ENCODE measurements around the gene MFRP. TPM values are rescaled to one million over a fixed set of nuclear protein-coding genes. Genes with fewer than 3 reads are reported as not detected.
A peak's percentile ranks its signal among the peaks of the same experiment; 100 is the strongest.

The MFRP gene
- total RNA-seq, 2 experiments from 2014 or later, result not detected

- Mint-ChIP-seq H3K27me3 (peaks cover 21% of the 10 kb centered on the region), H3K36me3 (no peaks in the 10 kb centered on the region), H3K9me3 (no peaks in the 10 kb centered on the region), H3K27ac (peak overlapping the region; percentile 83), H3K4me1 (peaks cover 22% of the 10 kb centered on the region), H3K4me3 (peak overlapping the region; percentile 65)
- POLR2A ChIA-PET, result interaction anchor here (1.1 to 1.7 kb wide), 4 partner anchors 37 to 252 kb away, joined by 3 to 5 read pairs (median 3); partner anchors contain the start of genes CBL, HINFP and VPS11
- ATAC-seq (ENCODE audit: low read depth) (no peak), DNase-seq (no peak)
These were observed 26.7 kb downstream of the MFRP start for GRCh38 chr11:119319700-119320239.

DNA sequence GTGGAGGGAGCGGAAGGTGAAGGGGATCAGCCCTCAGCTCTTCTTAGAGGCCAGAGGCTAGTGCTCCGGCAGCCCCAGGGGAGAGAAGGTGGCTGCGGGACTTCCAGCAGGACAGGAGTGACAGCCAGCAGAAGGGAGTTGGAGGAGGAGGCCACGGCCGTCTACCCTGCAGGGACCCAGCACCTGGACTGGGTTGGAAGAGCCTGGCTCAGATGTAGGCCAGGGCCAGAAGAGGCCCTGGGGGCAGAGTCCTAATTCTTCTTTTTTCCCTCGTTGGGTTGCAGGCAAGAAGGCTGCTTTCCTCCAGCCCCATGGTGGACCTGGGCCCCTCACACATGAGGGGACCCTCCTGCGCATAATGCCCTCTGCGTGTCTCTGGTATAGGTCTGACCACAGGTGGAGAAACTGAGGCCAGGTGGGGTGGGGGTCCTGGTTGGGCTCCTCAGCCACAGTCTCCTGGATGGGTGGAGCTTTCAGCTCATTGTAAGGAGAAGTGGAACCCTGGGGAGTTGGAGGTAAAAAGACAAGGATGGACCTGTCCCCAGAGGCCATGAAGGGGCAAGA lies 27.3 kb downstream of the MFRP start:
- Mint-ChIP-seq H3K36me3 (no peaks in the 10 kb centered on the region), H3K27me3 (peaks cover 21% of the 10 kb centered on the region), H3K9me3 (no peaks in the 10 kb centered on the region), H3K4me3 (peak overlapping the region; percentile 72), H3K4me1 (peaks cover 22% of the 10 kb centered on the region), H3K27ac (peak overlapping the region; percentile 83)
- POLR2A ChIA-PET, result interaction anchor here (0.5 to 4.8 kb wide), 5 partner anchors 13 to 251 kb away, joined by 3 to 23 read pairs (median 3); partner anchors contain the start of genes CBL, HINFP and VPS11
- no peak for DNase-seq
- no peak for ATAC-seq (ENCODE audit: low read depth)

- DNase-seq, result no peak
- Mint-ChIP-seq H3K4me3 (peak overlapping the region; percentile 72), H3K27ac (peak overlapping the region; percentile 67), H3K4me1 (peaks cover 21% of the 10 kb centered on the region), H3K36me3 (no peaks in the 10 kb centered on the region), H3K27me3 (peaks cover 21% of the 10 kb centered on the region), H3K9me3 (no peaks in the 10 kb centered on the region)
- peak; percentile 13 for ATAC-seq (ENCODE audit: low read depth)
- POLR2A ChIA-PET, result interaction anchor here (0.5 to 4.8 kb wide), 5 partner anchors 12 to 251 kb away, joined by 3 to 23 read pairs (median 3); partner anchors contain the start of genes CBL, HINFP and VPS11
These were observed 28.0 kb downstream of the MFRP start for GRCh38 chr11:119318240-119319135.

GRCh38 chr11:119317592-119318239 lies 28.8 kb downstream of the MFRP start:
- no peak for DNase-seq
- Mint-ChIP-seq H3K4me3 (no peak overlapping the region), H3K9me3 (no peaks in the 10 kb centered on the region), H3K36me3 (no peaks in the 10 kb centered on the region), H3K4me1 (peaks cover 21% of the 10 kb centered on the region), H3K27ac (no peak overlapping the region), H3K27me3 (peaks cover 21% of the 10 kb centered on the region)
- POLR2A ChIA-PET, result interaction anchor here (4.8 kb wide), 1 partner anchor 11 kb away, joined by 23 read pairs; no protein-coding TSS in a partner anchor
- no peak for ATAC-seq (ENCODE audit: low read depth)

DNA sequence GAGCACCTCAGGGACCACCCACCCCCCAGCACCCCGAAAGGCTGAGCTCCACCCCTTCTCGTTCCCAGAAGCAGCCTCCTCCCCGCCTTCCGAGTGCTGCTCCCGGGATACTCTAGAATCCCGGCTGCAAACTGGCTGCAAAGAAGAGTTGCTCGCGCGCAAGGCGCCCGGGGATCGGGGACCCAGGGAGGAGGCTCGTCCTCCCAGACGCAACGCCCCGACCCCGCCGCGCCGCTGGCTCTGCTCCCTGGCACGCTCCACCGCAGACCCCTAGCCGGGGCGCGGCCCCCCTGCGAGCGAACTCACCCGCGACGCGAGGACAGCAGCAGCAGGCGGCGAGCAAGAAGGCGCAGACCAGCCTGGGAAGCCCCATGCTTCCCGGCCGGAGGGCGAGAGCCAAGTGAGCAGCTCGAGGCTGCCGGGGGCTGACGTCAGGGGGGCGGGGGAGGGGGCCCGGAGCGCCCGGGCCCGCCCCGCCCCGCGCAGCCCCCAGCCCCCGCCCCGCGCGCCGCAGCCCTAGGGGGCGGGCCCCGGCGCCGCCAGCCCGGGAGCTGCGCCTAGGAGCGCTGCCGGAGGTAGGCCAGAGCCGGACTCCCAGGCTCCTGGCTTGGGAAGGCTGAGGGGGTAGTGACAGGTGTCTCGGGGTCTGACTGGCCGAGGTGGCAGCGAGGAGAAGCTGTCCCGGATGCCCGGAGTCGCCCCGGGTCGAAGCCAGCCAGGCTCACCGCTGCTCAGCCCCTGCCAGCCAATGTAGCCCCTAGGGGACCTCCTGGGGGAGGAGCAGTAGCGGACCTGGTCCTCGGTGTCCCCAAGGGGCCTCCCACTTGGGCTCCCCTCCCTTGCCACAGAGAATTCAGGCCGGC lies 29.5 kb downstream of the MFRP start, which contains the start of gene MCAM:
TSS of gene MCAM (minus strand) at position 402 of the 863 bp plus-strand sequence. CDS start at position 373, 29 bp downstream.
- DNase-seq, result no peak
- POLR2A ChIA-PET, result interaction anchor here (0.6 to 4.8 kb wide), 4 partner anchors 10 to 439 kb away, joined by 3 to 23 read pairs (median 4); partner anchors contain the start of gene CBL
- no peaks in the 10 kb centered on the region for H3K36me3 Mint-ChIP-seq
- ATAC-seq (ENCODE audit: low read depth), result no peak
- no peak within 1 kb of the TSS for H3K27ac Mint-ChIP-seq
- H3K9me3 Mint-ChIP-seq, result no peaks in the 10 kb centered on the region
- peak within 1 kb of the TSS; percentile 74 for H3K4me3 Mint-ChIP-seq
- peaks cover 21% of the 10 kb centered on the region for H3K27me3 Mint-ChIP-seq
- H3K4me1 Mint-ChIP-seq, result peaks cover 16% of the 10 kb centered on the region

DNA sequence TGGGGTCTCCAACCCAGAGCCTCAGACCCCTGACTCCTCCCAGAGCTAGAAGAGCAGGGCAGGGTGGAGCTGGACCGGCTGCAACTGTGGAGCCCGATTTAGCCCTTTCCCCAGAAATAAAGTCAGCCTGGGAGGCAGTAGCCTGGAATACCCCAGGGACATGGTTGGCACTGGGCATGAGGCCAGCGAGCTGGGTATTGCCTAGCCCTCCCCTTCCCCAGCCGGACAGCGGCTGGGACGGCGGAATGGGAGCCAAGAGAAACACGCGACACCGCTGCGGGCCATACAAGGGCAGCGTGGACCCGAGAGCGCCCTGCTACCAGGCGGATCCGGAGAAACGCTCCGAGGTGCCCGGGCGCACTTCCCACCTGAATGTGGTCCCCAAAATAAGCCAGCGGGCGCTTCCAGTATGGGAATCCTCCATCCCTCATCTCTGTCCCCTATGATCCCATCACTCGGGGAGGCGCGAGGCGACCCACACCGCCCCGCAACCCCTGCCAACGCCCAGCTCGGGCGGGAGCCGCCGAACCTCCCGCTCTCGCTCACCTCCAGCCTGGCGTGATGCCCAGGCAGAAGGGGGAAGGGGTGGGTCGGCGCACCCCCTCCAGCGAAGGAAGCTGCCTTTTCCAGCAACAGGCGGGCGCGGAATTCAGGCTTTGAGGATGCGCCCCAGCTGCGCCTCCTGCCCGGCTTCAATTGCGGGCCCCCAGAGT lies 30.3 kb downstream of the MFRP start:
- no peak for ATAC-seq (ENCODE audit: low read depth)
- POLR2A ChIA-PET, result interaction anchor here (0.6 to 4.8 kb wide), 6 partner anchors 9 to 438 kb away, joined by 3 to 23 read pairs (median 4); partner anchors contain the start of genes CBL and RNF26
- Mint-ChIP-seq H3K27me3 (peaks cover 21% of the 10 kb centered on the region), H3K4me1 (peaks cover 9% of the 10 kb centered on the region), H3K9me3 (no peaks in the 10 kb centered on the region), H3K4me3 (peak overlapping the region; percentile 74), H3K27ac (no peak overlapping the region), H3K36me3 (no peaks in the 10 kb centered on the region)
- DNase-seq, result no peak

GRCh38 chr11:119315131-119316015 lies 31.1 kb downstream of the MFRP start:
- POLR2A ChIA-PET, result interaction anchor here (0.8 to 4.8 kb wide), 3 partner anchors 9 to 23 kb away, joined by 3 to 23 read pairs (median 4); partner anchors contain the start of gene RNF26
- H3K36me3 Mint-ChIP-seq, result no peaks in the 10 kb centered on the region
- peaks cover 9% of the 10 kb centered on the region for H3K4me1 Mint-ChIP-seq
- ATAC-seq (ENCODE audit: low read depth), result peak; percentile 59
- peak overlapping the region; percentile 42 for H3K27ac Mint-ChIP-seq
- peaks cover 21% of the 10 kb centered on the region for H3K27me3 Mint-ChIP-seq
- peak; percentile 64 for DNase-seq
- no peaks in the 10 kb centered on the region for H3K9me3 Mint-ChIP-seq
- H3K4me3 Mint-ChIP-seq, result peak overlapping the region; percentile 74

DNA sequence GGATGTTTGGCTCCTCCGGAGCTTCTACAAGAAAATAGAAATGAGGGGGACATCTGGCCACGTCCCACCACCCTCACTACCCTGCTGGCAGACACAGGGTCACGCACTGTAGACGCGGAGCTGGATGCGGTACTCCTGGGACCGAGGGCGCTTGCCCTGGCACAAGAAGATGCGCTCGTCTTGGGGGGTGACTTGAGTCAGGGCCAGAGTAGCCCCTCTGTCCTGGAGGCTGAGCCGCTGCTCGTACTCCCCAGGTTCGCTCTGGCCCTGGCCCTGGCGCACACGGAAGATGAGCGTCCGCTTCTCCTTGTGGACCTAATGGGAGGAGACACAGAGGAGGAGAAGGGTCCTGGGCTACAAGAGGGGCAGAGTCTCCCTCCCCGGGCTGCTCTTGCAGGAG lies 31.8 kb downstream of the MFRP start:
- POLR2A ChIA-PET, result interaction anchor here (1.2 to 4.8 kb wide), 2 partner anchors 8 to 19 kb away, joined by 4 to 23 read pairs; partner anchors contain the start of gene RNF26
- H3K9me3 Mint-ChIP-seq, result no peaks in the 10 kb centered on the region
- H3K27me3 Mint-ChIP-seq, result peaks cover 20% of the 10 kb centered on the region
- ATAC-seq (ENCODE audit: low read depth), result no peak
- H3K36me3 Mint-ChIP-seq, result peaks cover under 1% of the 10 kb centered on the region
- no peak for DNase-seq
- H3K4me1 Mint-ChIP-seq, result peaks cover 8% of the 10 kb centered on the region
- H3K27ac Mint-ChIP-seq, result no peak overlapping the region
- H3K4me3 Mint-ChIP-seq, result peak overlapping the region; percentile 74

- H3K9me3 Mint-ChIP-seq, result no peaks in the 10 kb centered on the region
- POLR2A ChIA-PET, result interaction anchor here (3.0 kb wide), 1 partner anchor 11 kb away, joined by 12 read pairs; no protein-coding TSS in a partner anchor
- peaks cover 2% of the 10 kb centered on the region for H3K36me3 Mint-ChIP-seq
- H3K4me1 Mint-ChIP-seq, result peaks cover 14% of the 10 kb centered on the region
- no peak overlapping the region for H3K4me3 Mint-ChIP-seq
- no peak overlapping the region for H3K27ac Mint-ChIP-seq
- DNase-seq (no peak), ATAC-seq (ENCODE audit: low read depth) (no peak)
- H3K27me3 Mint-ChIP-seq, result peaks cover 2% of the 10 kb centered on the region
These were observed 35.8 kb downstream of the MFRP start for GRCh38 chr11:119310682-119311052.

DNA sequence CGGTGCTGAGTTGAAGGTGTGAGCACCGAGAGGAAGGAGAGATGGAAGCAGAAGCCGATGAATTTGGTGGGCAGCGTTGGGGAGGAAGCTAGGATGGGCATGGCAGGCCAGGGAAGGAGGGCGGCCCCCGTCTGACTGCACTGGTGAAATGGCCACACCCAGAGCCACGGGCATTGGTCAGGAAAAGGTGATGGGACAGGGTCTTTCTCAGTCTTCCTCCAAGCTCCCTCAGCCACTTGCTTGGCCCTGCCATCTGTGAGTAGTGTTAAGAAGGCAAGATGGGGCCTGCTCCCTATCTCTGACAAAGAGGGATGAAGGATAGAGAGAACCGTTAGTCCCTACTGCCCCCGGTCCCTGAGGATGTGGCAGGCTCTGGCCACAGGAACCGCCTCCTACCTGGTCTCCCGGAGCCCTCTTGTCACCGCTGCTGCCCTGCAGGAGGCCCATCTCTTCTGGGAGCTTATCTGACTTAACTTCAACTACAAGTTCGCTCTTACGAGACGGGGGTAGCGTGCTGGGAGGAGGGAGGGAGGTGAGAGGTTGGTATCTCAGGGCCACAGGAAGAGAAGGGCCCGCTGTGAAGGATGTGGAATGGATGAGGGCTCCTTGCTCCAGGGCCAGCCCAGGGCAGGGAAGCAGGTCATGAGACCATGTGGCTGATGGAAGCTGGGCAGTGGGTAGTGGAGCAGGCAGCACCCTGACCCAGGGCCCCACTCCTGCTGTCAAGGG lies 36.4 kb downstream of the MFRP start:
- H3K4me1 Mint-ChIP-seq, result peaks cover 13% of the 10 kb centered on the region
- DNase-seq (no peak), ATAC-seq (ENCODE audit: low read depth) (no peak)
- H3K9me3 Mint-ChIP-seq, result no peaks in the 10 kb centered on the region
- peaks cover 5% of the 10 kb centered on the region for H3K36me3 Mint-ChIP-seq
- POLR2A ChIA-PET, result interaction anchor here (1.0 to 3.0 kb wide), 2 partner anchors 11 to 104 kb away, joined by 3 to 12 read pairs; partner anchors contain the start of gene CBL
- no peak overlapping the region for H3K27ac Mint-ChIP-seq
- H3K4me3 Mint-ChIP-seq, result no peak overlapping the region
- no peaks in the 10 kb centered on the region for H3K27me3 Mint-ChIP-seq

Measured in activated naive CD8-positive, alpha-beta T cell treated with anti-CD3 and anti-CD28 coated beads, Interleukin-2, amount 10 ng/mL, durations not matched to agents 7 days and 5 days (primary cell).